KMS-11 (cell line): ENCODE measurements around the gene TMEM130.

Experiments used
- H2AFZ ChIP-seq: fragments of 200-600 bp; sonication (generic); 2 replicates; pipeline ENCODE4 v1.6.1; 2016; ENCODE audit warnings: antibody characterized with exemption, mixed run types, low read depth
- H3K27ac ChIP-seq: fragments of 200-600 bp; sonication (generic); 2 replicates; pipeline ENCODE4 v1.6.1; 2016; ENCODE audit warnings: mild to moderate bottlenecking, mixed run types
- H3K27me3 ChIP-seq: fragments of 200-600 bp; sonication (generic); 2 replicates; pipeline ENCODE4 v1.6.1; 2017; ENCODE audit warnings: mild to moderate bottlenecking, low read depth, mixed run types, moderate library complexity; ENCODE audit not compliant: insufficient read depth
- H3K36me3 ChIP-seq: fragments of 200-600 bp; sonication (generic); 2 replicates; pipeline ENCODE4 v1.6.1; 2017; ENCODE audit warnings: mild to moderate bottlenecking, mixed run types; ENCODE audit not compliant: insufficient read depth
- H3K4me1 ChIP-seq: fragments of 200-600 bp; sonication (generic); 2 replicates; pipeline ENCODE4 v1.6.1; 2016; ENCODE audit warnings: mild to moderate bottlenecking, low read depth, mixed run types; ENCODE audit not compliant: poor library complexity, severe bottlenecking
- H3K4me2 ChIP-seq: fragments of 200-600 bp; sonication (generic); 2 replicates; pipeline ENCODE4 v1.7.0; 2016; ENCODE audit warnings: mild to moderate bottlenecking, mixed run types
- H3K4me3 ChIP-seq: fragments of 200-600 bp; sonication (generic); IDR thresholded peaks from 2 replicates; pipeline ENCODE4 v1.6.1; 2017; ENCODE audit warnings: low read depth, low read length, mixed read lengths; ENCODE audit not compliant: insufficient read depth
- H3K79me2 ChIP-seq: fragments of 200-600 bp; sonication (generic); 2 replicates; pipeline ENCODE4 v1.6.1; 2016; ENCODE audit warnings: low read depth, mixed run types; ENCODE audit not compliant: insufficient read depth
- H3K9ac ChIP-seq: fragments of 200-600 bp; sonication (generic); 2 replicates; pipeline ENCODE4 v1.6.1; 2016; ENCODE audit warnings: mild to moderate bottlenecking, mixed run types
- H4K20me1 ChIP-seq: fragments of 200-600 bp; sonication (generic); 2 replicates; pipeline ENCODE4 v1.6.1; 2016; ENCODE audit warnings: mild to moderate bottlenecking, mixed run types; ENCODE audit not compliant: insufficient read depth
- TF ChIP-seq, protein P1 (sequence below): fragments of 200-600 bp; sonication (generic); conservative IDR thresholded peaks from 2 replicates; pipeline ENCODE4 v1.6.1; 2017; ENCODE audit warnings: low read depth, mild to moderate bottlenecking, antibody characterized with exemption, low read length, moderate library complexity, mixed read lengths

Gene TMEM130

DNA sequence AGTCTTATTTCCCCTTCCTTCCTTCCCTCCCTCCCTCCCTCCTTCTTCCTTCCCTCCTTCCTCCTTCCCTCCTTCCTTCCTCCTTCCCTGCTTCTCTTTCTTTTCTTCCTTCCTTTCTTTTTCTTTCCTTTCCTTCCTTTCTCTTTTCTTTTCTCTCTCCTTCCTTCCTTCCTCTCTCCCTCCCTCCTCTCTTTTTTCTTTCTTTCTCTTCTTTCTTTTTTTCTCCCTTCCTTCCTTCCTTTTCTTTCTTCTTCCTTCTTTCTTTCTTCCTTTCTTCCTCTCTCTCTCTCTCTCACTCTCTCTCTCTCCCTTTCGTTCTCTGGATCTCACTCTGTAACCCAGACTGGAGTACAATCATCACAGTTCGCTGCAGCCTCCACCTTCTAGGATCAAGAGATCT is 6.2 kb downstream of the TMEM130 start:
- TF ChIP-seq, protein P1, sequence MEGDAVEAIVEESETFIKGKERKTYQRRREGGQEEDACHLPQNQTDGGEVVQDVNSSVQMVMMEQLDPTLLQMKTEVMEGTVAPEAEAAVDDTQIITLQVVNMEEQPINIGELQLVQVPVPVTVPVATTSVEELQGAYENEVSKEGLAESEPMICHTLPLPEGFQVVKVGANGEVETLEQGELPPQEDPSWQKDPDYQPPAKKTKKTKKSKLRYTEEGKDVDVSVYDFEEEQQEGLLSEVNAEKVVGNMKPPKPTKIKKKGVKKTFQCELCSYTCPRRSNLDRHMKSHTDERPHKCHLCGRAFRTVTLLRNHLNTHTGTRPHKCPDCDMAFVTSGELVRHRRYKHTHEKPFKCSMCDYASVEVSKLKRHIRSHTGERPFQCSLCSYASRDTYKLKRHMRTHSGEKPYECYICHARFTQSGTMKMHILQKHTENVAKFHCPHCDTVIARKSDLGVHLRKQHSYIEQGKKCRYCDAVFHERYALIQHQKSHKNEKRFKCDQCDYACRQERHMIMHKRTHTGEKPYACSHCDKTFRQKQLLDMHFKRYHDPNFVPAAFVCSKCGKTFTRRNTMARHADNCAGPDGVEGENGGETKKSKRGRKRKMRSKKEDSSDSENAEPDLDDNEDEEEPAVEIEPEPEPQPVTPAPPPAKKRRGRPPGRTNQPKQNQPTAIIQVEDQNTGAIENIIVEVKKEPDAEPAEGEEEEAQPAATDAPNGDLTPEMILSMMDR, result no peak
- Histone ChIP-seq H3K4me3 (no peak overlapping the region), H4K20me1 (no peaks in the 10 kb centered on the region), H3K4me2 (no peak overlapping the region), H2AFZ (no peak overlapping the region), H3K79me2 (no peaks in the 10 kb centered on the region), H3K27ac (no peak overlapping the region), H3K27me3 (no peaks in the 10 kb centered on the region), H3K36me3 (no peaks in the 10 kb centered on the region), H3K4me1 (no peaks in the 10 kb centered on the region), H3K9ac (no peak overlapping the region)

DNA sequence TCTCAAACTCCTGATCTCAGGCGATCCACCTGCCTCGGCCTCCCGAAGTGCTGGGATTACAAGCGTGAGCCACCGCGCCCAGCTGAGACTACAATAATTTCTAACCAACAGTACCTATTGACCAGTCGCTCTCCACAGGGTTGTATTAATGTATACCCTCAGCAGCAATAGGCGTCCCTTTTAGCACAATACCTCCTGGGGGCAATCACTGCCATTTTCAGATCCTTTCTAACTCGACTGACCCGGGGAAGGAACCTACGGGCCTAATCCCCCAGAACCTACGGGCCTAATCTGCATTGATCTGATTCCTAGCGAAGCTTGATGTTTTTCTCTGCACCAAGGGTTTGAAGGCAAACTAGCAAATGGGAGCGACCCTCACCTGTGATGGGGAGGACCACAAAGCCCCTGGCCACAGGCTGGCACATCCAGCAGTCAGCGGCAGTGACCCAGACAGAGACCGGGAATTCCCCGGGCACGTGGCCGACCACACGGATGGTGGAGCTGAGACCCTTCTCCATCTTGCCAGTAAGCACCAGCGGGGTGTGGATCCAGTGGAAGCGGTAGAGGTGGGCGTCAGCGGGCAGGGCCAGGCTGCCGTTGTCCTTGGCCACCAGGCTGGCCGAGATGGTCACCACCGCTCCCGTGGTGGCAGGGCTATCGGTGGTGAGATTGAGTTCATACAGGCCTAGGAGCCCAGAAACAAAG is 6.9 kb downstream of the TMEM130 start:
- Histone ChIP-seq H4K20me1 (no peaks in the 10 kb centered on the region), H2AFZ (no peak overlapping the region), H3K9ac (no peak overlapping the region), H3K79me2 (no peaks in the 10 kb centered on the region), H3K4me3 (no peak overlapping the region), H3K4me2 (no peak overlapping the region), H3K27me3 (no peaks in the 10 kb centered on the region), H3K4me1 (no peaks in the 10 kb centered on the region), H3K36me3 (no peaks in the 10 kb centered on the region), H3K27ac (no peak overlapping the region)
- TF ChIP-seq, protein P1, result no peak

DNA sequence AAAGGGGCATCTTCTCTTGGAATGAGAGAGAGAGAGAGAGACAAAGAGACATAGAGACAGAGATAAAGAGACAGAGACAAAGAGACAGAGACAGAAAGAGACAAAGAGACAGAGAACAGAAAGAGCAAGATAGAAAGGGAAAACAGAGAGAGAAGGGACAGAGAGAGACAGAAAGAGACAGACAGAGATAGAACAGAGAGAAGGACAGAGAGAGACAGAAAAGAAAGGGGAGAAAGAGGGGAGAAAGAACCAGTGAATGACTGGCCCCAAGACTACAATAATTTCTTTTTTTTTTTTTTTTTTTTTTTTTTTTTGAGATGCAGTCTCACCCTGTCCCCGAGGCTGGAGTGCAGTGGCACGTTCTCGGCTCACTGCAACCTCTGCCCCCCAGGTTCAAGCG is 7.6 kb downstream of the TMEM130 start:
- TF ChIP-seq, protein P1, result no peak
- H2AFZ ChIP-seq, result no peak overlapping the region
- no peaks in the 10 kb centered on the region for H4K20me1 ChIP-seq
- no peak overlapping the region for H3K27ac ChIP-seq
- H3K79me2 ChIP-seq, result no peaks in the 10 kb centered on the region
- H3K4me3 ChIP-seq, result no peak overlapping the region
- no peaks in the 10 kb centered on the region for H3K27me3 ChIP-seq
- H3K9ac ChIP-seq, result no peak overlapping the region
- H3K36me3 ChIP-seq, result no peaks in the 10 kb centered on the region
- H3K4me1 ChIP-seq, result no peaks in the 10 kb centered on the region
- no peak overlapping the region for H3K4me2 ChIP-seq

DNA sequence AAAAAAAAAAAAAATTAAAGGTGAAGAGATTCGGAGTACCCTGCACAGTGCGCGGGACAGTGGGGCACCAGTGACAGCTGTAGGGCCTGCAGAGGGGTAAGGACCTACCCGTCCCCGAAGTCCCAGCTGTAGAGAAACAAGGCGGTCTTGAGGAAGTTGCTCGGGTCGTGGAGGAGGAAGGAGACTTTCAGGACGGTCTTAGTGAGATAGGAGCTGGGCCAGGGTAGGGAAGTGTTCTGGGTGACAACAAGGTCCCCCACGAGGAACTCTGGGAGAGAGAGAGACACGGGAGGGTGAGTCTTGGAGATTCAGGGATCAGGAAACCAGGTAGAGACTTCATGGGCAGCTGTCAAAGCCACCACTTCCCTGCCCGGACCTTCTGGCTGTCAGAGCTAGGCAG is 9.7 kb downstream of the TMEM130 start:
- H3K9ac ChIP-seq, result no peak overlapping the region
- H3K4me1 ChIP-seq, result no peaks in the 10 kb centered on the region
- no peak overlapping the region for H3K4me2 ChIP-seq
- H3K27me3 ChIP-seq, result no peaks in the 10 kb centered on the region
- no peaks in the 10 kb centered on the region for H4K20me1 ChIP-seq
- TF ChIP-seq, protein P1, result no peak
- H3K27ac ChIP-seq, result no peak overlapping the region
- no peak overlapping the region for H2AFZ ChIP-seq
- no peaks in the 10 kb centered on the region for H3K79me2 ChIP-seq
- H3K4me3 ChIP-seq, result no peak overlapping the region
- H3K36me3 ChIP-seq, result no peaks in the 10 kb centered on the region
